ENCODE results near the gene NR3C2.

Gene NR3C2

GRCh38 chr4:148354186-148354585, 88.0 kb downstream of the NR3C2 start:
- H3K9ac ChIP-seq (ENCODE audit: low read length): no peak overlapping the region
- H3K4me1 ChIP-seq (ENCODE audit: control insufficient read depth, insufficient read depth, low read length): peaks cover 7% of the 10 kb centered on the region
- H3K27me3 ChIP-seq (ENCODE audit: control insufficient read depth, insufficient read depth, low read length): no peaks in the 10 kb centered on the region
- H3K36me3 ChIP-seq (ENCODE audit: control insufficient read depth, insufficient read depth, low read length): no peaks in the 10 kb centered on the region
- no peaks in the 10 kb centered on the region for H3K9me3 ChIP-seq (ENCODE audit: control insufficient read depth, low read length)
- no peak overlapping the region for H3K4me3 ChIP-seq (ENCODE audit: low read length)

GRCh38 chr4:148353571-148353970, 88.6 kb downstream of the NR3C2 start:
- no peak overlapping the region for H3K9ac ChIP-seq (ENCODE audit: low read length)
- H3K4me3 ChIP-seq (ENCODE audit: low read length): no peak overlapping the region
- H3K4me1 ChIP-seq (ENCODE audit: control insufficient read depth, insufficient read depth, low read length): peaks cover 7% of the 10 kb centered on the region
- no peaks in the 10 kb centered on the region for H3K9me3 ChIP-seq (ENCODE audit: control insufficient read depth, low read length)
- H3K36me3 ChIP-seq (ENCODE audit: control insufficient read depth, insufficient read depth, low read length): no peaks in the 10 kb centered on the region
- no peaks in the 10 kb centered on the region for H3K27me3 ChIP-seq (ENCODE audit: control insufficient read depth, insufficient read depth, low read length)

- Histone ChIP-seq H3K4me1 (ENCODE audit: control insufficient read depth, insufficient read depth, low read length) (peaks cover 5% of the 10 kb centered on the region), H3K9ac (ENCODE audit: low read length) (no peak overlapping the region), H3K9me3 (ENCODE audit: control insufficient read depth, low read length) (no peaks in the 10 kb centered on the region), H3K36me3 (ENCODE audit: control insufficient read depth, insufficient read depth, low read length) (no peaks in the 10 kb centered on the region), H3K27me3 (ENCODE audit: control insufficient read depth, insufficient read depth, low read length) (no peaks in the 10 kb centered on the region), H3K4me3 (ENCODE audit: low read length) (no peak overlapping the region)
Observed at GRCh38 chr4:148349153-148349552, 93.1 kb downstream of the NR3C2 start.

- no peak overlapping the region for H3K9ac ChIP-seq (ENCODE audit: low read length)
Observed at GRCh38 chr4:148346657-148347056, 95.6 kb downstream of the NR3C2 start.

GRCh38 chr4:148345509-148345908, 96.7 kb downstream of the NR3C2 start:
- Histone ChIP-seq H3K9me3 (ENCODE audit: control insufficient read depth, low read length) (no peaks in the 10 kb centered on the region), H3K9ac (ENCODE audit: low read length) (no peak overlapping the region), H3K4me3 (ENCODE audit: low read length) (no peak overlapping the region), H3K4me1 (ENCODE audit: control insufficient read depth, insufficient read depth, low read length) (peaks cover 7% of the 10 kb centered on the region), H3K27me3 (ENCODE audit: control insufficient read depth, insufficient read depth, low read length) (no peaks in the 10 kb centered on the region), H3K36me3 (ENCODE audit: control insufficient read depth, insufficient read depth, low read length) (no peaks in the 10 kb centered on the region)

More at GRCh38 chr4:148346657-148347056, 95.6 kb downstream of the NR3C2 start:
- Histone ChIP-seq H3K4me3 (ENCODE audit: low read length) (no peak overlapping the region), H3K4me1 (ENCODE audit: control insufficient read depth, insufficient read depth, low read length) (peaks cover 7% of the 10 kb centered on the region), H3K36me3 (ENCODE audit: control insufficient read depth, insufficient read depth, low read length) (no peaks in the 10 kb centered on the region), H3K27me3 (ENCODE audit: control insufficient read depth, insufficient read depth, low read length) (no peaks in the 10 kb centered on the region), H3K9me3 (ENCODE audit: control insufficient read depth, low read length) (no peaks in the 10 kb centered on the region)

- H3K4me3 ChIP-seq (ENCODE audit: low read length): no peak overlapping the region
- no peaks in the 10 kb centered on the region for H3K36me3 ChIP-seq (ENCODE audit: control insufficient read depth, insufficient read depth, low read length)
- no peaks in the 10 kb centered on the region for H3K27me3 ChIP-seq (ENCODE audit: control insufficient read depth, insufficient read depth, low read length)
- H3K4me1 ChIP-seq (ENCODE audit: control insufficient read depth, insufficient read depth, low read length): peaks cover 7% of the 10 kb centered on the region
- H3K9me3 ChIP-seq (ENCODE audit: control insufficient read depth, low read length): no peaks in the 10 kb centered on the region
- H3K9ac ChIP-seq (ENCODE audit: low read length): no peak overlapping the region
Observed at GRCh38 chr4:148344941-148345340, 97.3 kb downstream of the NR3C2 start.

- Histone ChIP-seq H3K4me1 (ENCODE audit: control insufficient read depth, insufficient read depth, low read length) (peaks cover 7% of the 10 kb centered on the region), H3K9ac (ENCODE audit: low read length) (no peak overlapping the region), H3K27me3 (ENCODE audit: control insufficient read depth, insufficient read depth, low read length) (no peaks in the 10 kb centered on the region), H3K9me3 (ENCODE audit: control insufficient read depth, low read length) (no peaks in the 10 kb centered on the region), H3K4me3 (ENCODE audit: low read length) (no peak overlapping the region), H3K36me3 (ENCODE audit: control insufficient read depth, insufficient read depth, low read length) (no peaks in the 10 kb centered on the region)
Observed at GRCh38 chr4:148344352-148344751, 97.9 kb downstream of the NR3C2 start.

GRCh38 chr4:148341980-148342800, 100.0 kb downstream of the NR3C2 start:
- no peak overlapping the region for H3K4me3 ChIP-seq (ENCODE audit: low read length)
- no peaks in the 10 kb centered on the region for H3K36me3 ChIP-seq (ENCODE audit: control insufficient read depth, insufficient read depth, low read length)
- no peaks in the 10 kb centered on the region for H3K9me3 ChIP-seq (ENCODE audit: control insufficient read depth, low read length)
- no peak overlapping the region for H3K9ac ChIP-seq (ENCODE audit: low read length)
- peaks cover 7% of the 10 kb centered on the region for H3K4me1 ChIP-seq (ENCODE audit: control insufficient read depth, insufficient read depth, low read length)
- no peaks in the 10 kb centered on the region for H3K27me3 ChIP-seq (ENCODE audit: control insufficient read depth, insufficient read depth, low read length)

- no peaks in the 10 kb centered on the region for H3K36me3 ChIP-seq (ENCODE audit: control insufficient read depth, insufficient read depth, low read length)
- no peak overlapping the region for H3K9ac ChIP-seq (ENCODE audit: low read length)
- H3K4me3 ChIP-seq (ENCODE audit: low read length): no peak overlapping the region
- H3K27me3 ChIP-seq (ENCODE audit: control insufficient read depth, insufficient read depth, low read length): no peaks in the 10 kb centered on the region
- no peaks in the 10 kb centered on the region for H3K9me3 ChIP-seq (ENCODE audit: control insufficient read depth, low read length)
- no peaks in the 10 kb centered on the region for H3K4me1 ChIP-seq (ENCODE audit: control insufficient read depth, insufficient read depth, low read length)
Observed at GRCh38 chr4:148335133-148335532, 107.1 kb downstream of the NR3C2 start.

GRCh38 chr4:148333265-148333664, 108.9 kb downstream of the NR3C2 start:
- Histone ChIP-seq H3K4me1 (ENCODE audit: control insufficient read depth, insufficient read depth, low read length) (no peaks in the 10 kb centered on the region), H3K9me3 (ENCODE audit: control insufficient read depth, low read length) (no peaks in the 10 kb centered on the region), H3K27me3 (ENCODE audit: control insufficient read depth, insufficient read depth, low read length) (no peaks in the 10 kb centered on the region), H3K9ac (ENCODE audit: low read length) (no peak overlapping the region), H3K36me3 (ENCODE audit: control insufficient read depth, insufficient read depth, low read length) (no peaks in the 10 kb centered on the region), H3K4me3 (ENCODE audit: low read length) (no peak overlapping the region)

- H3K4me1 ChIP-seq (ENCODE audit: control insufficient read depth, insufficient read depth, low read length): no peaks in the 10 kb centered on the region
- no peak overlapping the region for H3K4me3 ChIP-seq (ENCODE audit: low read length)
- H3K27me3 ChIP-seq (ENCODE audit: control insufficient read depth, insufficient read depth, low read length): no peaks in the 10 kb centered on the region
- no peaks in the 10 kb centered on the region for H3K9me3 ChIP-seq (ENCODE audit: control insufficient read depth, low read length)
- no peak overlapping the region for H3K9ac ChIP-seq (ENCODE audit: low read length)
- no peaks in the 10 kb centered on the region for H3K36me3 ChIP-seq (ENCODE audit: control insufficient read depth, insufficient read depth, low read length)
Observed at GRCh38 chr4:148332486-148332885, 109.7 kb downstream of the NR3C2 start.

GRCh38 chr4:148330724-148331123, 111.5 kb downstream of the NR3C2 start:
- no peaks in the 10 kb centered on the region for H3K36me3 ChIP-seq (ENCODE audit: control insufficient read depth, insufficient read depth, low read length)
- no peak overlapping the region for H3K4me3 ChIP-seq (ENCODE audit: low read length)
- no peak overlapping the region for H3K9ac ChIP-seq (ENCODE audit: low read length)
- no peaks in the 10 kb centered on the region for H3K9me3 ChIP-seq (ENCODE audit: control insufficient read depth, low read length)
- H3K27me3 ChIP-seq (ENCODE audit: control insufficient read depth, insufficient read depth, low read length): no peaks in the 10 kb centered on the region
- H3K4me1 ChIP-seq (ENCODE audit: control insufficient read depth, insufficient read depth, low read length): no peaks in the 10 kb centered on the region

Data from mucosa of stomach (tissue), 1 donor.